Measurements from ENCODE around the gene CADM1.

GRCh38 chr11:115159207-115159606, 345.0 kb downstream of the CADM1 start:
- TF ChIP-seq ATF3 (IDR thresholded peaks at IDR 0.05): no peak
- TF ChIP-seq GABPA (IDR thresholded peaks at IDR 0.05 in 1 of 2, conservative IDR thresholded peaks at IDR 0.05 in 1 of 2): no peak
- TF ChIP-seq CTCF (IDR thresholded peaks at IDR 0.05; ENCODE audit: low read depth, low read length, missing input control): no peak
- TF ChIP-seq NR2F2 (IDR thresholded peaks at IDR 0.05): no peak
- TF ChIP-seq TAF1 (conservative IDR thresholded peaks at IDR 0.05): no peak
- TF ChIP-seq RAD21 (IDR thresholded peaks at IDR 0.05): no peak

Data from liver (tissue), 3 donors.